Gastrocnemius medialis (tissue), 4 donors: ENCODE measurements around the gene TYW5. TPM values are rescaled to one million over a fixed set of nuclear protein-coding genes. Genes with fewer than 3 reads are reported as not detected.

Experiments
- ATAC-seq, 2 donors: fragments of 150-250 bp; one replicate each; pipeline ENCODE4 v1.9.1; 2016
- DNase-seq, 2 donors: peaks; one replicate each; pipeline ENCODE4 v3.0.0-alpha.2; 2019
- H3K27ac ChIP-seq, 4 donors: fragments of 200-600 bp; sonication (generic); 1 replicate in 1 of 4; 2 replicates in 3 of 4; pipeline ENCODE4 v1.5.1; 2016 to 2018; ENCODE audit warnings: mild to moderate bottlenecking in 2 of 4, moderate library complexity in 1 of 4
- H3K27me3 ChIP-seq, 3 donors: fragments of 200-600 bp; sonication (generic) in 2 of 3; 1 replicate in 1 of 3; 2 replicates in 2 of 3; pipeline versions ENCODE4 v1.5.1 to v1.6.0; 2016 to 2019; ENCODE audit warnings: mild to moderate bottlenecking in 1 of 3, moderate library complexity in 1 of 3
- H3K36me3 ChIP-seq, 2 donors: fragments of 200-600 bp; sonication (generic) in 1 of 2; one replicate each; pipeline ENCODE4 v1.5.1; 2017 to 2018
- H3K4me1 ChIP-seq, 2 donors: fragments of 200-600 bp; sonication (generic) in 1 of 2; one replicate each; pipeline ENCODE4 v1.5.1; 2016 to 2017; ENCODE audit warnings: mild to moderate bottlenecking in 2 of 2
- H3K4me3 ChIP-seq, 4 donors: fragments of 200-600 bp; sonication (generic) in 3 of 4; 1 replicate in 1 of 4; 2 replicates in 3 of 4; pipeline ENCODE4 v1.5.1; 2016 to 2019; ENCODE audit warnings: mild to moderate bottlenecking in 2 of 4
- H3K9me3 ChIP-seq, 3 donors: fragments of 200-600 bp; sonication (generic) in 2 of 3; 1 replicate in 1 of 3; 2 replicates in 2 of 3; pipeline ENCODE4 v1.5.1; 2016 to 2019
- CTCF ChIP-seq, 5 experiments: fragments of 450-650 bp in 3 of 5; fragments of 200-600 bp in 2 of 5; sonication (generic) in 2 of 5; IDR thresholded peaks in 4 of 5; conservative IDR thresholded peaks in 1 of 5; 1 replicate in 4 of 5; 2 replicates in 1 of 5; pipeline ENCODE4 v1.5.1; 2016 to 2019; ENCODE audit warnings: antibody characterized with exemption in 5 of 5, mild to moderate bottlenecking in 3 of 5, moderate library complexity in 3 of 5
- POLR2A ChIP-seq, 2 donors: fragments of 450-650 bp; IDR thresholded peaks; one replicate each; pipeline ENCODE4 v1.6.1; 2017; ENCODE audit warnings: antibody characterized with exemption in 2 of 2, mild to moderate bottlenecking in 2 of 2, moderate library complexity in 2 of 2
- in situ Hi-C, 4 donors: fragments of 200-750 bp; cut with MboI; loops; one replicate each; pipeline versions ENCODE4 v1.15.0 to v1.8.0; 2017; ENCODE audit warnings: low sequenced_read_pairs in 4 of 4
- intact Hi-C: fragments of 100-400 bp; cut with DNase I; formaldehyde crosslinking; loops from one replicate; pipeline ENCODE4 v1.15.1; 2023; ENCODE audit warnings: low total_unique reads
- total RNA-seq, 4 donors: library from RNA; depleted of rRNA; stranded (reverse); fragments of >200 nt; gene quantifications; one replicate each; pipeline versions ENCODE4 v1.1.0 to v1.2.3, GENCODE V29; 2016

The TYW5 gene
- total RNA-seq, 4 donors from 2014 or later = 1.7 to 4.5 (median 3.8) TPM

- no peak for DNase-seq
- no peak overlapping the region for H3K4me3 ChIP-seq
These were observed 22.9 kb downstream of the TYW5 start for GRCh38 chr2:199932312-199932855.

GRCh38 chr2:199929262-199929661 lies 26.0 kb downstream of the TYW5 start:
- H3K27me3 ChIP-seq = no peaks in the 10 kb centered on the region
- TF ChIP-seq CTCF (IDR thresholded peaks at IDR 0.05 in 4 of 5, conservative IDR thresholded peaks at IDR 0.05 in 1 of 5) (no peak), POLR2A (IDR thresholded peaks at IDR 0.05) (no peak)
- DNase-seq = no peak
- intact Hi-C loops = no loop called here
- no peak for ATAC-seq
- H3K27ac ChIP-seq = no peak overlapping the region
- no peaks in the 10 kb centered on the region for H3K9me3 ChIP-seq
- in situ Hi-C loops = no loop called here
- no peaks in the 10 kb centered on the region for H3K4me1 ChIP-seq
- H3K36me3 ChIP-seq = peaks cover 0 to 33% of the 10 kb centered on the region in 2 donors
- H3K4me3 ChIP-seq = no peak overlapping the region

More at GRCh38 chr2:199932312-199932855, 22.9 kb downstream of the TYW5 start:
- Histone ChIP-seq H3K27ac (no peak overlapping the region), H3K9me3 (no peaks in the 10 kb centered on the region), H3K4me1 (peaks cover 0 to 3% of the 10 kb centered on the region in 2 donors), H3K27me3 (no peaks in the 10 kb centered on the region), H3K36me3 (peaks cover 0 to 43% of the 10 kb centered on the region in 2 donors)
- no peak for TF ChIP-seq POLR2A (IDR thresholded peaks at IDR 0.05)
- no peak for TF ChIP-seq CTCF (IDR thresholded peaks at IDR 0.05 in 4 of 5, conservative IDR thresholded peaks at IDR 0.05 in 1 of 5)
- in situ Hi-C loops = no loop called here
- no peak for ATAC-seq
- intact Hi-C loops = no loop called here

- ATAC-seq (no peak), DNase-seq (no peak)
- H3K27ac ChIP-seq = no peak overlapping the region
- no peaks in the 10 kb centered on the region for H3K9me3 ChIP-seq
- in situ Hi-C loops = no loop called here
- intact Hi-C loops = no loop called here
- no peak overlapping the region for H3K4me3 ChIP-seq
- peaks cover 0 to 33% of the 10 kb centered on the region in 2 donors for H3K36me3 ChIP-seq
- H3K4me1 ChIP-seq = peaks cover 0 to 2% of the 10 kb centered on the region in 2 donors
- H3K27me3 ChIP-seq = no peaks in the 10 kb centered on the region
- no peak for TF ChIP-seq POLR2A (IDR thresholded peaks at IDR 0.05)
- no peak for TF ChIP-seq CTCF (IDR thresholded peaks at IDR 0.05 in 4 of 5, conservative IDR thresholded peaks at IDR 0.05 in 1 of 5)
These were observed 26.7 kb downstream of the TYW5 start for GRCh38 chr2:199928626-199929025.

- H3K36me3 ChIP-seq = peaks cover 0 to 33% of the 10 kb centered on the region in 2 donors
- H3K9me3 ChIP-seq = no peaks in the 10 kb centered on the region
- no peaks in the 10 kb centered on the region for H3K27me3 ChIP-seq
- H3K27ac ChIP-seq = no peak overlapping the region
- ATAC-seq (no peak), DNase-seq (no peak)
- no peak overlapping the region for H3K4me3 ChIP-seq
- H3K4me1 ChIP-seq = peaks cover 0 to 4% of the 10 kb centered on the region in 2 donors
- intact Hi-C loops = no loop called here
- TF ChIP-seq CTCF (IDR thresholded peaks at IDR 0.05 in 4 of 5, conservative IDR thresholded peaks at IDR 0.05 in 1 of 5) = no peak
- TF ChIP-seq POLR2A (IDR thresholded peaks at IDR 0.05) = no peak
- in situ Hi-C loops = no loop called here
These were observed 27.1 kb downstream of the TYW5 start for GRCh38 chr2:199928226-199928625.

GRCh38 chr2:199926806-199927205 lies 28.5 kb downstream of the TYW5 start:
- Histone ChIP-seq H3K4me3 (no peak overlapping the region), H3K36me3 (peaks cover 0 to 23% of the 10 kb centered on the region in 2 donors), H3K27me3 (no peaks in the 10 kb centered on the region), H3K4me1 (peaks cover 0 to 4% of the 10 kb centered on the region in 2 donors), H3K27ac (no peak overlapping the region), H3K9me3 (no peaks in the 10 kb centered on the region)
- ATAC-seq = no peak
- in situ Hi-C loops = no loop called here
- TF ChIP-seq CTCF (IDR thresholded peaks at IDR 0.05 in 4 of 5, conservative IDR thresholded peaks at IDR 0.05 in 1 of 5) = no peak
- TF ChIP-seq POLR2A (IDR thresholded peaks at IDR 0.05) = no peak
- DNase-seq = no peak
- intact Hi-C loops = no loop called here
